GM23338 (cell line): ENCODE measurements around the gene RNF217.

Experiments used
- CREB1 ChIP-seq: fragments of 250-450 bp; sonication (Bioruptor Pico); IDR thresholded peaks from 2 replicates; pipeline ENCODE4 v1.5.0; 2020; ENCODE audit warnings: low read depth, mild to moderate bottlenecking, moderate library complexity
- CTCF ChIP-seq, 2 experiments: fragments of 200-600 bp in 1 of 2; sonication (generic) in 1 of 2; conservative IDR thresholded peaks; 2 replicates each; pipeline versions ENCODE4 v1.5.1 to v1.6.1; 2016 to 2017; ENCODE audit warnings: antibody characterized with exemption in 2 of 2, low read depth in 2 of 2, mild to moderate bottlenecking in 2 of 2, moderate library complexity in 1 of 2
- ETS1 ChIP-seq: IDR thresholded peaks from 2 replicates; pipeline ENCODE4 v1.6.1; 2016; ENCODE audit warnings: antibody characterized with exemption
- EZH2 ChIP-seq: fragments of 200-600 bp; sonication (generic); IDR thresholded peaks from one replicate; pipeline ENCODE4 v1.8.0; 2017; ENCODE audit warnings: antibody characterized with exemption, mild to moderate bottlenecking, low read depth; ENCODE audit not compliant: unreplicated experiment
- EZH2phosphoT487 ChIP-seq: fragments of 200-600 bp; sonication (generic); IDR thresholded peaks from one replicate; pipeline ENCODE4 v1.8.1; 2018; ENCODE audit warnings: antibody characterized with exemption; ENCODE audit not compliant: unreplicated experiment
- JUNB ChIP-seq: IDR thresholded peaks from one replicate; pipeline ENCODE4 v1.6.1; 2016; ENCODE audit warnings: antibody characterized with exemption; ENCODE audit not compliant: unreplicated experiment
- NANOG ChIP-seq: IDR thresholded peaks from 2 replicates; pipeline ENCODE4 v1.6.1; 2016; ENCODE audit warnings: antibody characterized with exemption, borderline replicate concordance
- POLR2AphosphoS5 ChIP-seq: IDR thresholded peaks from 2 replicates; pipeline ENCODE4 v1.6.1; 2016; ENCODE audit warnings: antibody characterized with exemption, low read depth
- REST ChIP-seq: IDR thresholded peaks from one replicate; pipeline ENCODE4 v1.6.1; 2018; ENCODE audit warnings: antibody characterized with exemption; ENCODE audit not compliant: unreplicated experiment
- ZNF114 ChIP-seq: fragments of 250-450 bp; sonication (Bioruptor Pico); IDR thresholded peaks from 2 replicates; pipeline ENCODE4 v1.5.0; 2020; ENCODE audit warnings: mild to moderate bottlenecking, moderate library complexity
- ZNF331 ChIP-seq: fragments of 250-450 bp; sonication (Bioruptor Pico); IDR thresholded peaks from 2 replicates; pipeline ENCODE4 v1.5.0; 2020; ENCODE audit warnings: low read depth, mild to moderate bottlenecking, moderate library complexity

- TF ChIP-seq EZH2 (no peak), CTCF (conservative IDR thresholded peaks at IDR 0.05; ENCODE audit: low read depth in 2 of 2) (no peak), POLR2AphosphoS5 (no peak), REST (no peak), ZNF114 (CRISPR knock-in tag) (no peak), CREB1 (CRISPR knock-in tag) (no peak), EZH2phosphoT487 (no peak), ETS1 (no peak), ZNF331 (CRISPR knock-in tag) (no peak), JUNB (no peak), NANOG (no peak)
Observed at GRCh38 chr6:125101631-125102030, 139.4 kb downstream of the RNF217 start.
